K562 (cell line): ENCODE results near the gene RASGRP2. TPM values are rescaled to one million over a fixed set of nuclear protein-coding genes. Genes with fewer than 3 reads are reported as not detected.

Source experiments
- ATAC-seq: fragments of 200-7000 bp; cut with Tn5 transposase; 3 replicates; pipeline ENCODE4 v1.9.1; 2020; ENCODE audit warnings: moderate library complexity
- BruUV-seq: library from RNA; stranded (reverse); fragments of 400-500 nt; replicated peaks from 2 replicates; lab custom pipeline; 2021; lab: Mats Ljungman, UMichigan
- CTCF ChIA-PET: fragments of 300-600 bp; formaldehyde crosslinking; extraction: SDS; loops from one replicate; lab custom pipeline; 2021; ENCODE audit warnings: low intra/inter-chr PET ratio; lab: Yijun Ruan, JAX
- POLR2A ChIA-PET: fragments of 300-600, 350-650 bp; sonication (Branson Sonifier 250); formaldehyde crosslinking; extraction: SDS; loops from one replicate; lab custom pipeline; 2021; ENCODE audit warnings: antibody characterized with exemption, inconsistent platforms; lab: Yijun Ruan, JAX
- DNase-seq, 4 experiments: peaks; one replicate each; pipeline versions ENCODE4 v3.0.0 to v3.0.0-alpha.2; 2011 to 2018; ENCODE audit warnings: low spot score in 3 of 4, mixed read lengths in 3 of 4; ENCODE audit errors: extremely low read depth in 1 of 4
- FAIRE-seq: peaks from 2 replicates; lab custom pipeline; 2011; peaks lifted over from hg19 to GRCh38; lab: Jason Lieb, UNC
- H2AFZ ChIP-seq: 2 replicates; pipeline ENCODE4 v1.6.0; 2011; ENCODE audit warnings: low read depth, low read length, control low read depth, inconsistent platforms
- H3K27ac ChIP-seq: fragments of 200-600 bp; 3 replicates; pipeline ENCODE4 v1.8.0; 2011; ENCODE audit warnings: low read depth, mild to moderate bottlenecking, control low read depth, inconsistent platforms, low read length, moderate library complexity, mixed read lengths; ENCODE audit errors: extremely low read depth
- H3K27me3 ChIP-seq, 2 experiments: fragments of 300-600 bp in 1 of 2; 2 replicates in 1 of 2; 3 replicates in 1 of 2; pipeline versions ENCODE4 v1.6.0 to v1.8.0; 2011; ENCODE audit warnings: inconsistent platforms in 2 of 2, low read length in 2 of 2, mild to moderate bottlenecking in 1 of 2, mixed read lengths in 1 of 2, moderate library complexity in 1 of 2; ENCODE audit not compliant: control insufficient read depth in 2 of 2, insufficient read depth in 2 of 2
- H3K36me3 ChIP-seq: fragments of 300-600 bp; 3 replicates; pipeline ENCODE4 v1.8.0; 2011; ENCODE audit warnings: mild to moderate bottlenecking, low read length, inconsistent platforms; ENCODE audit not compliant: control insufficient read depth, insufficient read depth
- H3K4me1 ChIP-seq, 2 experiments: fragments of 200-600 bp in 1 of 2; replicated peaks in 1 of 2; 2 replicates in 1 of 2; 3 replicates in 1 of 2; pipeline versions ENCODE4 v1.5.1 to v1.8.0; 2011; ENCODE audit warnings: inconsistent platforms in 2 of 2, low read length in 2 of 2, mild to moderate bottlenecking in 1 of 2, mixed read lengths in 1 of 2, moderate library complexity in 1 of 2; ENCODE audit not compliant: control insufficient read depth in 2 of 2, insufficient read depth in 2 of 2
- H3K4me2 ChIP-seq: 2 replicates; pipeline ENCODE4 v1.6.1; 2011; ENCODE audit warnings: low read length, control low read depth, inconsistent platforms, mixed read lengths; ENCODE audit not compliant: insufficient read depth
- H3K4me3 ChIP-seq: fragments of 200-600 bp; sonication (generic), shearing (Covaris generic); 2 replicates; pipeline ENCODE4 v1.5.1; 2016; ENCODE audit warnings: control low read depth, inconsistent platforms
- H3K79me2 ChIP-seq: fragments of 200-600 bp; 3 replicates; pipeline ENCODE4 v1.8.0; 2011; ENCODE audit warnings: low read length, inconsistent platforms; ENCODE audit not compliant: control insufficient read depth, insufficient read depth
- H3K9ac ChIP-seq, 2 experiments: 2 replicates each; pipeline versions ENCODE4 v1.6.0 to v1.6.1; 2011; ENCODE audit warnings: low read depth in 2 of 2, low read length in 2 of 2, control low read depth in 1 of 2, inconsistent platforms in 1 of 2, mild to moderate bottlenecking in 1 of 2, mixed read lengths in 1 of 2; ENCODE audit not compliant: insufficient read depth in 1 of 2
- H3K9me1 ChIP-seq: one replicate; pipeline ENCODE4 v1.6.0; 2011; ENCODE audit warnings: inconsistent platforms, mild to moderate bottlenecking, low read length, moderate library complexity; ENCODE audit not compliant: control insufficient read depth, insufficient read depth
- H3K9me3 ChIP-seq: replicated peaks from 2 replicates; pipeline ENCODE4 v1.5.1; 2011; ENCODE audit warnings: low read depth, low read length, inconsistent platforms; ENCODE audit not compliant: control insufficient read depth, insufficient read depth
- H4K20me1 ChIP-seq: replicated peaks from 2 replicates; pipeline ENCODE4 v1.6.1; 2011; ENCODE audit warnings: low read length, inconsistent platforms, mixed read lengths; ENCODE audit not compliant: control insufficient read depth, insufficient read depth
- RB1 ChIP-seq: fragments of 450-650 bp; IDR thresholded peaks from 2 replicates; pipeline ENCODE4 v1.6.1; 2017; ENCODE audit warnings: low read depth, mild to moderate bottlenecking
- RBM25 ChIP-seq: fragments of 200-400 bp; formaldehyde crosslinking; IDR thresholded peaks from 2 replicates; pipeline ENCODE4 v1.6.1; 2018; ENCODE audit warnings: low read length, low read depth, moderate library complexity; ENCODE audit not compliant: severe bottlenecking
- RUNX1 ChIP-seq: sonication (generic); IDR thresholded peaks from 2 replicates; pipeline ENCODE4 v1.6.1; 2016; ENCODE audit warnings: antibody characterized with exemption, low read depth
- ZC3H8 ChIP-seq: fragments of 450-650 bp; IDR thresholded peaks from 2 replicates; pipeline ENCODE4 v1.6.1; 2017
- ZNF165 ChIP-seq: fragments of 250-450 bp; sonication (Bioruptor Pico); IDR thresholded peaks from 2 replicates; pipeline ENCODE4 v1.4.0; 2020; ENCODE audit warnings: borderline replicate concordance
- ZNF408 ChIP-seq: fragments of 250-450 bp; sonication (Bioruptor Pico); IDR thresholded peaks from 2 replicates; pipeline ENCODE4 v1.4.0; 2020; ENCODE audit warnings: low read depth, mild to moderate bottlenecking, moderate library complexity
- WGBS: fragments of 100-300 bp; shearing (Covaris generic); methylation state at CpG from one replicate; pipeline ENCODE4 v1.1.6; 2016; ENCODE audit warnings: low coverage, mixed read lengths; ENCODE audit not compliant: insufficient coverage; ENCODE audit errors: missing lambda C conversion rate; 5-methylcytosine and 5-hydroxymethylcytosine counted together
- in situ Hi-C: fragments of 300-500 bp; cut with MboI; formaldehyde crosslinking; loops from 4 replicates; pipeline ENCODE4 v1.15.0; 2018; ENCODE audit warnings: inconsistent platforms, mixed read lengths
- intact Hi-C: fragments of 100-400 bp; cut with micrococcal nuclease; formaldehyde crosslinking; loops from 2 replicates; pipeline ENCODE4 v1.14.2; 2022
- polyA plus RNA-seq, 8 experiments: library from polyadenylated mRNA; depleted of rRNA in 4 of 8; stranded (reverse) in 5 of 8; unstranded in 3 of 8; fragments of >200 nt; fragmentation: Nextera tagmentation in 2 of 8; fragmentation: Illumina TruSeq in 1 of 8; extraction: Ambion mirVana in 2 of 8; extraction: Trizol in 1 of 8; gene quantifications; 2 replicates each; pipeline versions ENCODE4 v1.2.1 to v1.2.3, GENCODE V29; 2011 to 2014; ENCODE audit warnings: inconsistent platforms in 1 of 8, missing spikeins in 1 of 8
- total RNA-seq, 7 experiments: library from RNA; depleted of rRNA in 6 of 7; stranded (reverse); fragments of >200 nt in 6 of 7; fragmentation: Illumina TruSeq in 2 of 7; extraction: Trizol in 2 of 7; gene quantifications; 2 replicates each; pipeline versions ENCODE4 v1.2.1 to v1.2.3, GENCODE V29; 2011 to 2021; ENCODE audit warnings: low replicate concordance in 1 of 7
- TF ChIP-seq, protein P1 (sequence below), 2 experiments: fragments of 450-650 bp in 1 of 2; sonication (generic) in 1 of 2; formaldehyde crosslinking in 1 of 2; IDR thresholded peaks in 1 of 2; conservative IDR thresholded peaks in 1 of 2; 2 replicates each; pipeline versions ENCODE4 v1.6.1 to v1.8.1; 2016 to 2023; ENCODE audit warnings: mild to moderate bottlenecking in 2 of 2, moderate library complexity in 2 of 2, inconsistent platforms in 1 of 2, missing genetic modification reagents in 1 of 2

RASGRP2 gene
- total and polyA plus RNA-seq, 9 of the 15 experiments (the other 6 are each of a cell fraction or from before 2014, with no cell fraction given) = 0.87 to 22.7 (median 5.5) TPM

DNA sequence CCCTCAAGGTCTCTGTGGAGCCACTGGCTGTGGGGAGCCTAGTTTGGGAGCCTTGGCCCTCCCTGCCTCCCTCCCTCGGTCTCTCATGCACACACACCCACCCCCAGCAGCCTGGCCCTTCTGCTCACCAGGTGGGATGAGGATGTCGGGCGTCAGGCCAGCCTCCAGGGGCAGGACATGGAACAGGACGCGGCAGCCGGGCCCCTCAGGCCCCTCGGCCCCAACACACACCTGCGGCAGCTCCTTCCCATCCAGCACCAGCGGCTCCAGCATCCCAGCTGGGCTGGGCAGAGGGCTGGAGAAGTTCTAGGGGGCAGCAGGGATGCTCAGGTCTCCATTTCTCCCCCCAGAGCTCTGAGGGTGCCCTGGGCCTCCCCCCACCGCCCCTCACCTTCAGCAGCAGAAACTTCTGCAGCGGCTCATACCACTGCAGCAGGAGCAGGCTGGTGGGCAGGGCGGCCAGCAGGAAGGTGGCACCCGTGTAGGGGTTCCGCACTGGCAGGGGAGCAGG lies 47.9 kb upstream of the RASGRP2 start:
- ChIA-PET CTCF (no interaction called here), POLR2A (interaction anchor here (0.6 to 1.9 kb wide), 3 partner anchors 8 to 204 kb away, joined by 3 to 9 read pairs (median 3); no protein-coding TSS in a partner anchor)
- H3K27me3 ChIP-seq = no peaks in the 10 kb centered on the region
- H3K9me3 ChIP-seq = no peaks in the 10 kb centered on the region
- no peak overlapping the region for H3K27ac ChIP-seq
- no peak for DNase-seq
- ATAC-seq = no peak
- peaks cover 3 to 29% of the 10 kb centered on the region in 2 experiments; a peak in 4 of 5 replicates for H3K4me1 ChIP-seq
- no peaks in the 10 kb centered on the region for H3K36me3 ChIP-seq
- no TSS peak for BruUV-seq
- H3K9me1 ChIP-seq = no peaks in the 10 kb centered on the region
- H3K9ac ChIP-seq = peak overlapping the region in 1 of 2 experiments; percentile 3; a peak in 2 of 4 replicates
- H3K79me2 ChIP-seq = no peaks in the 10 kb centered on the region
- TF ChIP-seq RBM25 (no peak), ZNF165 (no peak), RB1 (no peak), ZNF408 (no peak), RUNX1 (no peak), ZC3H8 (no peak)
- TF ChIP-seq, protein P1, sequence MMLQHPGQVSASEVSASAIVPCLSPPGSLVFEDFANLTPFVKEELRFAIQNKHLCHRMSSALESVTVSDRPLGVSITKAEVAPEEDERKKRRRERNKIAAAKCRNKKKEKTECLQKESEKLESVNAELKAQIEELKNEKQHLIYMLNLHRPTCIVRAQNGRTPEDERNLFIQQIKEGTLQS (IDR thresholded peaks at IDR 0.05) = no peak
- TF ChIP-seq, protein P1 (CRISPR knock-in tag; conservative IDR thresholded peaks at IDR 0.05) = no peak
- TF ChIP-seq, all 486 proteins: peak for 0
- 65% methylated on average over 9 of the region's 14 CpGs for WGBS
- H4K20me1 ChIP-seq = no peaks in the 10 kb centered on the region
- H3K4me2 ChIP-seq = no peak overlapping the region
- no peak overlapping the region for H3K4me3 ChIP-seq
- H2AFZ ChIP-seq = no peak overlapping the region
- in situ Hi-C loops = no loop called here
- no peak for FAIRE-seq
- intact Hi-C loops = no loop called here
